Measurements from ENCODE around the gene TUT1. TPM values are rescaled to one million over a fixed set of nuclear protein-coding genes. Genes with fewer than 3 reads are reported as not detected.

The TUT1 gene
- total RNA-seq, 1 experiment from 2014 or later, result 40.0 TPM

- peaks cover 22% of the 10 kb centered on the region for H3K36me3 Mint-ChIP-seq
- CTCF ChIA-PET, result interaction anchor here (2.9 kb wide), 1 partner anchor 11 kb away, joined by 12 read pairs; no protein-coding TSS in a partner anchor
- H3K27me3 Mint-ChIP-seq (ENCODE audit: low read depth), result peaks cover 4% of the 10 kb centered on the region; the same call in 1 of the 2 replicates
- DNase-seq (ENCODE audit: low spot score), result no peak
- H3K4me1 Mint-ChIP-seq, result peaks cover 7% of the 10 kb centered on the region
- H3K9me3 Mint-ChIP-seq, result peaks cover 54% of the 10 kb centered on the region
- ATAC-seq, result no peak
- TF ChIP-seq FOXP4 (CRISPR knock-in tag; IDR thresholded peaks at IDR 0.05) (no peak), FOXK1 (CRISPR knock-in tag; IDR thresholded peaks at IDR 0.05) (no peak), E2F4 (CRISPR knock-in tag; IDR thresholded peaks at IDR 0.05; ENCODE audit: borderline replicate concordance, low read depth) (no peak), OVOL2 (CRISPR knock-in tag; IDR thresholded peaks at IDR 0.05; ENCODE audit: borderline replicate concordance) (no peak), SOX15 (CRISPR knock-in tag; IDR thresholded peaks at IDR 0.05) (no peak), AR (CRISPR knock-in tag; IDR thresholded peaks at IDR 0.05) (no peak), CREB1 (CRISPR knock-in tag; IDR thresholded peaks at IDR 0.05) (no peak), STAT6 (CRISPR knock-in tag; conservative IDR thresholded peaks at IDR 0.05; ENCODE audit: low read depth) (no peak), ATF2 (CRISPR knock-in tag; IDR thresholded peaks at IDR 0.05; ENCODE audit: borderline replicate concordance, low read depth) (no peak), SP1 (CRISPR knock-in tag; conservative IDR thresholded peaks at IDR 0.05) (no peak), ZMAT4 (CRISPR knock-in tag; IDR thresholded peaks at IDR 0.05) (no peak), USF1 (CRISPR knock-in tag; IDR thresholded peaks at IDR 0.05) (no peak), GABPB1 (CRISPR knock-in tag; IDR thresholded peaks at IDR 0.05) (no peak), SMAD3 (CRISPR knock-in tag; IDR thresholded peaks at IDR 0.05; ENCODE audit: borderline replicate concordance) (no peak), JUN (CRISPR knock-in tag; IDR thresholded peaks at IDR 0.05) (no peak), ZNF671 (CRISPR knock-in tag; IDR thresholded peaks at IDR 0.05) (no peak), FOXJ3 (CRISPR knock-in tag; IDR thresholded peaks at IDR 0.05; ENCODE audit: borderline replicate concordance) (no peak), ESRRA (CRISPR knock-in tag; IDR thresholded peaks at IDR 0.05; ENCODE audit: borderline replicate concordance) (no peak), ZNF416 (CRISPR knock-in tag; IDR thresholded peaks at IDR 0.05) (no peak)
- H3K4me3 Mint-ChIP-seq, result no peak overlapping the region
- POLR2A ChIA-PET, result no interaction called here
- H3K27ac Mint-ChIP-seq, result no peak overlapping the region
These were observed 59.2 kb downstream of the TUT1 start for GRCh38 chr11:62532096-62532495.

Small RNAs within 50 kb of the gene (microRNA-seq; reads per million reads assigned to microRNA genes)
- gene MIR6747 (ENCODE audit: borderline number of aligned reads), result not detected

Other genes starting within 250 kb of the TUT1 start
- 1.1 to 1.6 TPM (median 1.2 TPM) in 3 replicates for gene SCGB1A1, start 172.5 kb downstream of the TUT1 start, total RNA-seq (2021)
- 10.9 to 21.0 TPM (median 11.5 TPM) in 3 replicates for gene AHNAK, start 44.7 kb downstream of the TUT1 start, total RNA-seq (2021)
- 1,667 to 1,857 TPM (median 1,846 TPM) in 3 replicates for gene EEF1G, start 17.6 kb downstream of the TUT1 start, total RNA-seq (2021)
- 101 to 115 TPM (median 103 TPM) in 3 replicates for gene MTA2, start 10.3 kb upstream of the TUT1 start, total RNA-seq (2021)
- gene EML3, start 21.3 kb upstream of the TUT1 start, total RNA-seq (2021), result 45.5 to 54.7 TPM (median 51.1 TPM) in 3 replicates
- 0.78 to 1.6 TPM (median 0.94 TPM) in 3 replicates for gene ROM1, start 21.7 kb upstream of the TUT1 start, total RNA-seq (2021)
- 41.2 to 43.9 TPM (median 43.3 TPM) in 3 replicates for gene B3GAT3, start 30.5 kb upstream of the TUT1 start, total RNA-seq (2021)
- 323 to 350 TPM (median 327 TPM) in 3 replicates for gene GANAB, start 55.1 kb upstream of the TUT1 start, total RNA-seq (2021)
- gene INTS5, start 61.8 kb upstream of the TUT1 start, total RNA-seq (2021), result 28.9 to 32.7 TPM (median 31.9 TPM) in 3 replicates
- gene C11orf98, start 73.7 kb upstream of the TUT1 start, total RNA-seq (2021), result 132 to 154 TPM (median 137 TPM) in 3 replicates
- gene CSKMT, start 73.8 kb upstream of the TUT1 start, total RNA-seq (2021), result 60.7 to 75.6 TPM (median 60.9 TPM) in 3 replicates
- 17.7 to 18.7 TPM (median 18.1 TPM) in 3 replicates for gene UQCC3, start 80.2 kb upstream of the TUT1 start, total RNA-seq (2021)
- 4.2 to 6.3 TPM (median 5.1 TPM) in 3 replicates for gene LBHD1, start 80.7 kb upstream of the TUT1 start, total RNA-seq (2021)
- gene UBXN1, start 87.5 kb upstream of the TUT1 start, total RNA-seq (2021), result 128 to 135 TPM (median 128 TPM) in 3 replicates
- gene LRRN4CL, start 98.0 kb upstream of the TUT1 start, total RNA-seq (2021), result 0.16 to 0.39 TPM (median 0.23 TPM) in 3 replicates
- gene BSCL2, start 115.9 kb upstream of the TUT1 start, total RNA-seq (2021), result 92.0 to 97.2 TPM (median 92.0 TPM) in 3 replicates
- 3.5 to 6.0 TPM (median 3.9 TPM) in 3 replicates for gene GNG3, start 116.2 kb upstream of the TUT1 start, total RNA-seq (2021)
- gene HNRNPUL2, start 135.9 kb upstream of the TUT1 start, total RNA-seq (2021), result 42.1 to 42.9 TPM (median 42.2 TPM) in 3 replicates
- gene TTC9C, start 137.0 kb upstream of the TUT1 start, total RNA-seq (2021), result 39.7 to 48.7 TPM (median 39.8 TPM) in 3 replicates
- gene ZBTB3, start 162.6 kb upstream of the TUT1 start, total RNA-seq (2021), result 82.3 to 88.1 TPM (median 88.0 TPM) in 3 replicates
- 81.3 to 101 TPM (median 84.3 TPM) in 3 replicates for gene POLR2G, start 170.1 kb upstream of the TUT1 start, total RNA-seq (2021)
- gene TAF6L, start 179.9 kb upstream of the TUT1 start, total RNA-seq (2021), result 33.8 to 42.1 TPM (median 36.3 TPM) in 3 replicates
- 21.4 to 23.6 TPM (median 22.2 TPM) in 3 replicates for gene TMEM179B, start 195.9 kb upstream of the TUT1 start, total RNA-seq (2021)
- gene TMEM223, start 200.5 kb upstream of the TUT1 start, total RNA-seq (2021), result 25.5 to 26.4 TPM (median 25.9 TPM) in 3 replicates
- gene NXF1, start 213.9 kb upstream of the TUT1 start, total RNA-seq (2021), result 43.2 to 44.7 TPM (median 44.3 TPM) in 3 replicates
- 27.2 to 30.2 TPM (median 28.0 TPM) in 3 replicates for gene STX5, start 240.5 kb upstream of the TUT1 start, total RNA-seq (2021)
- gene TEX54, start 241.3 kb upstream of the TUT1 start, total RNA-seq (2021), result 0.44 TPM in 1 of 3 replicates, not detected in the others
- 82.7 to 110 TPM (median 85.2 TPM) in 3 replicates for gene WDR74, start 248.1 kb upstream of the TUT1 start, total RNA-seq (2021)